NAMALWA (cell line): Measurements from ENCODE around the gene AGGF1.
"Not testable (repeated sequence)": the region's sequence is repeated elsewhere in the genome, so short reads cannot be mapped to it uniquely, and the experiment has no call there.

Source experiments
- DNase-seq: peaks from one replicate; pipeline ENCODE4 v3.0.0-alpha.2; 2015; ENCODE audit warnings: low spot score

Gene AGGF1, protein sequence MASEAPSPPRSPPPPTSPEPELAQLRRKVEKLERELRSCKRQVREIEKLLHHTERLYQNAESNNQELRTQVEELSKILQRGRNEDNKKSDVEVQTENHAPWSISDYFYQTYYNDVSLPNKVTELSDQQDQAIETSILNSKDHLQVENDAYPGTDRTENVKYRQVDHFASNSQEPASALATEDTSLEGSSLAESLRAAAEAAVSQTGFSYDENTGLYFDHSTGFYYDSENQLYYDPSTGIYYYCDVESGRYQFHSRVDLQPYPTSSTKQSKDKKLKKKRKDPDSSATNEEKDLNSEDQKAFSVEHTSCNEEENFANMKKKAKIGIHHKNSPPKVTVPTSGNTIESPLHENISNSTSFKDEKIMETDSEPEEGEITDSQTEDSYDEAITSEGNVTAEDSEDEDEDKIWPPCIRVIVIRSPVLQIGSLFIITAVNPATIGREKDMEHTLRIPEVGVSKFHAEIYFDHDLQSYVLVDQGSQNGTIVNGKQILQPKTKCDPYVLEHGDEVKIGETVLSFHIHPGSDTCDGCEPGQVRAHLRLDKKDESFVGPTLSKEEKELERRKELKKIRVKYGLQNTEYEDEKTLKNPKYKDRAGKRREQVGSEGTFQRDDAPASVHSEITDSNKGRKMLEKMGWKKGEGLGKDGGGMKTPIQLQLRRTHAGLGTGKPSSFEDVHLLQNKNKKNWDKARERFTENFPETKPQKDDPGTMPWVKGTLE

DNA sequence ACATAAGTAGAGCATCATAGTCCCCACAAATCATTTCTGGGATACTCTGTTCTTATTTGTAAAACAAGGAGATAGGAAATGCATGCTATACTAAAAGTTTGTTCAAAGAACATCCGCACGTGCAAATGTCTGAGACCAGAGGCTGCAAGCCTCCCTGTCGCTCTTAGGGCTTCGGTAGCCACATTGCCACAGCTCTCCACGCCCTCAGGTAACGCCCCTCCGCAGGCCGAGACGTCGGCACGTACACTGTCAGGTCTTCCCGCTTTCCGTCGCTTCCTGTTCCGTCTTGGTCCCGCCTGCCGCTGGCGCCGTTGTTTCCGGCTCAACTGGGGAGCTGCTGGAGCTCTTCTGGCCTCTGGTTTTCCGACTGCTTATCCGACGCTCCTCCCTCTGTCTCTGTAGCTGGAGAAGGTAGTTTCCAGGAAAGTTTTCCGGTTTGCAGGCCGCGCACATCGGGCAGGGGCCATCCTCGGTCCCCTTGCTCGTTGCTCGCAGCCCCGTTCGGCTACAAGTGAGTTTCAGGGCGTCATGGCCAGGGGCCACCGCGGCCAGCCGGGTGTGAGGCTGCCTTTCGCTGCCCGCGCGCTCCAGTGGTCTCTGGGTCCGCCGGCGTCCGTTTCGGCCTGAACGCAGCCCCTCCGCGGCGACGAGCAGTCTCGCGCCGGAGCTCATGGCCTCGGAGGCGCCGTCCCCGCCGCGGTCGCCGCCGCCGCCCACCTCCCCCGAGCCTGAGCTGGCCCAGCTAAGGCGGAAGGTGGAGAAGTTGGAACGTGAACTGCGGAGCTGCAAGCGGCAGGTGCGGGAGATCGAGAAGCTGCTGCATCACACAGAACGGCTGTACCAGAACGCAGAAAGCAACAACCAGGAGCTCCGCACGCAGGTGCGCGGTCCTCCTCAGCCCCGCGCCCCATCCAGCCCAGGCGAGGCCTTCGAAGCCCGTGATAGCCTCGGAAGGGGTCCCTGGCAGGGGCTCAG, at the start of gene AGGF1:
TSS of gene AGGF1 (plus strand) at position 308 of the 975 bp plus-strand sequence. CDS start at position 671, 363 bp downstream.
- peak; percentile 60 for DNase-seq

GRCh38 chr5:76980518-76981144, 49.6 kb upstream of the AGGF1 start:
- DNase-seq, result no peak

DNA sequence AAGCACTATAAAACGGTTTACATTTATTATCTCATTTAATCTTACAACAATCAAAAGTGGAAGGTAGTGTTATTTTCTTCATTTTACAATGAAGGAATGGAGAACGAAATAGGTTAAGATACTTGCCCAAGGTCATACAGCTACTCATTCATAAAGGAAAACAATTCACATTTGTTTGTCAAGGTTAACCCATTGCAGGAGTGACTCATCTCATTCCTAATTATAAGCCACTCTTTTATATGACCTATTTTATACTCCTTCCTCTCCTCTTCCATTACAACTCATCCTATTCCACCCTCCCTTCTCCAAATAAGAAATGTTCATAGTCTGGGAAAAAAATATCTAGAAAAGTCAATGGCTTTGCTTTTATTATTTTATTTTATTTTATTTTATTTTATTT, 47.8 kb upstream of the AGGF1 start:
- no peak for DNase-seq

DNA sequence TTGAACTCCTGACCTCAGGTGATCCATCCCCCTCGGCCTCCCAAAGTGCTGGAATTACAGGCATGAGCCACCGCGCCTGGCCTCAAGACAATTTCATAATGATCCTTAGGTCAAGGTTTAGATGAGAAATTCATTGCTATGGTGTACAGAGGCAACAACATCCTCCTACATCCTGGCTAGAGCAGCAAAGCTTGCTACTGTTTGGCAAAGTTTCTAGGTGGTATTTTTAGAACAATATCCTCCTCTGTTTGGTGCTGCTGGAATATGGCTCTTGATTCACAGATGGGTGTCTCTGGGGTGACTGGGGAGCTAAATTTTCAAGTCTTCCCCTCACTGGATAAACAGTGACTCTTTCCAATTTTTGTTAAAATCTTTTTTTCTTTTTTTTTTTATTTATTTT, 46.7 kb upstream of the AGGF1 start:
- no peak for DNase-seq

DNA sequence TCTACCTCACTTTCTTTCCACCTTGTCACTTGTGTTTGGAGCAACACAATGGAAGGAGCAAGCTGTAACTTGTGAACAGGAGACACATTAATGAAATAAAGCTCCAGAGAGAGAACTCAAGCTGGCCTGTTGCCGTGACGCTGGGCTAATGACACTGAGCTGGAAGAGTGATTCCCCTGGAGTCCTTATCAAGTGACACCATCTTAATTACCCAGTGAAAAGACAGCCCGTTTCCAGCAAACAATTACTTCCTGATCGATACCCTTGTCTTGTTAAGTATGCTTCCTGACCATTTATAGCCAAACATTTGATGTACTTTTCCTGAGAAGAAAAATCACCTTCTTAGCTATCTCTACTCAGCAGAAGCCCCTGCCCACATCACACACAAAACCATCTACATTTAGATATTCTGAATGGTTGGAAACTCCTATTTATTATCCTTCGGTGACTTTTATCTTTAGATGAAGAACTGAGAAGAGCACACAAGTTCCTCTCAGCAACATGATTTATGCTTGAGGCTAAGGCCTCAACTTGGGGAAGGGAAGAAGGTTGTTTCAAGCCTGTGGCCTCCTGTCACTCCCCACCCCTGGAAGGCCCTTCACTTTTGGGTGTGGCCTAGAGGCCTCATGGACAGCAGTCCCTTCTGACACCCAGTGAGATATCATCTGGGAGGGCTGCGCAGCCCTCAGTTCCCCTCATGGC, 43.2 kb upstream of the AGGF1 start:
- no peak for DNase-seq

- DNase-seq, result no peak
These were observed 39.2 kb upstream of the AGGF1 start for GRCh38 chr5:76990899-76991459.

- not testable (repeated sequence) for DNase-seq
These were observed 36.8 kb upstream of the AGGF1 start for GRCh38 chr5:76993436-76993835.

GRCh38 chr5:76994337-76994736, 35.9 kb upstream of the AGGF1 start:
- no peak for DNase-seq

DNA sequence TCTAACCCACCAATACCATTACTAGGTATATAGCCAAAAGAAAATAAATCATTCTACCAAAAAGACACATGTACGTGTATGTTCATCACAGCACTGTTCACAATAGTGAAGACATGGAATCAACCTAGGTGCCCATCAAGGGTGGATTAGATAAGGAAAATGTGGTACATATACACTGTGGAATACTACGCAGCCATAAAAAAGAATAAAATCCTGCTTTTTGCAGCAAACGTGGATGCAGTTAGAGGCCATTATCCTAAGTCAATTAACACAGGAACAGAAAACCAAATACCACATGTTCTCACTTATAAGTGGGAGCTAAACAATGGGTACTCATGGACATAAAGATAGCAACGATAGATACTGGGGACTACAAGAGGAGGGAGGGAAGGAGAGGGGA, 32.0 kb upstream of the AGGF1 start:
- DNase-seq, result not testable (repeated sequence)

DNA sequence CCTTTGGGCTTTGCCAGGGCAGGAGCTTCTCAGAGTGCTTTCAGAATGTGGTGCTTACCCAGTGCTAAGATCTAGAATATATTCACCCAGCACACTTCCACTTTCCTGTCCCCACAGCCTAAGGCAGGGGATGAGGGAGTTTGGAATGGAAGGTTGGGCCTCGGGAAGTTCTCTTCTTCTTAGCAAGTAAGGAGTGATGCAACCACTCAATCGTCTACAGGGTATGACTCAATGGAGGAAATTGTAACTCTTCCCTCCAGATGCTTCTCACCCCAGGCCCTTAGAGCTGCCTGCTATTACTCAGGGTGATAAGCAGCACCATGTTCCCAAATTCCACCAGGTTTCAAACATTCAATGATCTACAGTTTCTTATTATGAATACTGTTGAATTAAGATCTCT, 30.8 kb upstream of the AGGF1 start:
- no peak for DNase-seq

DNA sequence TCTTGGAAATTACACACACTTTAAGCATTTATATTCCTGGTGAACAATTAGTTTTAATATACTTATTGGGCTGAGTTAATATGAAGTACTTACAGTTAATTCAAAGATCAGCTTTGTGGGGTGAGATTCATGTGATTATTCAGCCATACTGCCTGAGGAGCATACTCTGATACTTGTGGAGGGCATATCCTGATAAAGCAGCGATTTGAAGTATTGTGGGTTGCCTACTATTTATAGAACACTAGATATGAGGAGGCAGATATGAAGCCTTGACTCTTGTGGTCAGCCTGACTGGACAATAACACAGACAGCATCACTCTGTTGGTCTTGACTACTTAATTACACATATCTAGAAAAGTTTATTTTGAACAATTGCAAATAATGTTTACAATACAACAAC, 27.0 kb upstream of the AGGF1 start:
- no peak for DNase-seq

DNA sequence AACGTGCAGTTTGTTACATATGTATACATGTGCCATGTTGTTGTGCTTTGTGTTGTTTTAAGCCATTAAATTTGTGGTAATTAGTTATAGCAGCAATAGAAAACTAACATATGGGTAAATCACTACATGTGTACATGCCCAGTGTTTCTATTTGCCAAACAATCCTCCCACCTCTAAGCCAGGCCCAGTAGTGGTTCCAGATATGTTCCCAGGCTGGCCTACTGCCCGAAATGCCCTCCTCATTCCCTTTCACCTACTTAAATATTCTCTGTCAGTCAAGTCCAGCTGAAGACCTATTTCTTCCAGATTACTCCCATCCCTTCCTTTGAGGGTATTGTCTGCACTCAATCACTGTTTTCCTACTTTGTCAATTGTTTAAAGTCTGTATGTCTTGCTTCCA, 24.1 kb upstream of the AGGF1 start:
- no peak for DNase-seq

GRCh38 chr5:77008413-77008812, 21.8 kb upstream of the AGGF1 start:
- DNase-seq, result no peak

GRCh38 chr5:77010243-77010642, 20.0 kb upstream of the AGGF1 start:
- no peak for DNase-seq

DNA sequence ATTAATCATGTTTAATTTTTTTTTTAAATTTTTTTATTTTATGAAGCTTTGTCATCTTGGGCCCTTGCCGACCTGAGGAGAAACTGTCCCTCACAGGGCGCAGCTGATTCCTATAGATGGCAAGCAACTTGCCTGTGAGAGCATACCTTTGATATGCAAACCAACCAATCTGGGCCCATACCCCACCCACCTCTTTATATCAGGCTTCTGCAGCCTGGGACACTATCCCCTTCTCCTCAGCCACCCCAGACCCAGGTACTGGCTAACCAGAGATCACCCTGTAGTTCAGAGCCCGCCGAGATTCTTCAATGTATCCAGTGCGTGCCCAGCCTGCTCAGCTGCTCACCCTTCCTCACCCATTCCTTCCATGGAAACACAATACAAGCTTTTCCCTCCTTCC, 18.7 kb upstream of the AGGF1 start:
- no peak for DNase-seq

DNA sequence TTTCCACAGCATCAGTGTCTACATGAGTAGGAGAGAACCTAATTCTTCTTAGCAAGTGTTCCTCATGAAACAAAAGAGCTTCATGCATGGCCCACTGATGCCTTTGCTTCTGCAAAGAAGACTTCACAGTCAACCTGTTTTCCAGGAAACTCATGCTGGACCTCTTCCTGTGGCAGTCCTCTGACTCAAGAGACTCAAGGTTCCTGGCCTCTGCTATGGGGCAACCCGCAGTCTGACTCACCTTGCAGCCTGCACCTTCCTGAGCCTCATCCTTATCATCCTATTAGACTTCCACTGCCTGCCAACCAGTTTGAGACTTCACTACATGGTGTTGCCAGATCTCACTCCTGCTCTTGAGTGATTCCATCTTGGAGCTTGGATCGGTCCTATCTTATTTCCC, 17.6 kb upstream of the AGGF1 start:
- DNase-seq, result no peak

DNA sequence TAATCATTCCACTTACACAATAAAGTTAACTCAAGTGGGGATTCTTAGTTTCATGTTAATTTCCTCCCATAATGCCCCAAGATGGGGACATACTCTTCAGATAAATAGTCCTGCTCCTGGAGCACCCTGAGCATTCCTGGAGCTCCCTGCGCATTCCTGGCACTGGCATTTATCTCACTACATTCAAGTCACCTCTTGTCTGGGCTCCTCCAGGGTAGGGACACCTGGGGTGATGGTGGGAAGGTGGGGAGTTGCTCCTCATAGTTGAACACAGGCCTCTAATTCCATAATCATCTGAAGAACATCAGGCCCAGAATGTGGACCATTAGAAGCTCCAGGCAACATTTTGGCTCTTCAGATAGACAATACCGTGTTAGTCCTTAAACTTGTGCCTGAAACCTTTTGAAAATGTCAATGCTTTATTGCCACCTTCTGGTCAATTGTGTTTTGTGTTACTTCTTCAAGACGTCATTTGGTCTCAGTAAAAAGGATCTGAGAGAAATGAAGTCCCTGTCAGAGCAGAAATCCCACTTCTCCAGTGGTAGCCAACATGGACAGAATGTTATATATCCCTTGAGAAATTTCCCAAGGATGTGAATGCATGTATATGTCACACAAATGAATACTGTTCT, 14.2 kb upstream of the AGGF1 start:
- peak; percentile 58 for DNase-seq

GRCh38 chr5:77016962-77017361, 13.2 kb upstream of the AGGF1 start:
- DNase-seq, result no peak

GRCh38 chr5:77017668-77018067, 12.5 kb upstream of the AGGF1 start:
- no peak for DNase-seq
